Fibroblast of lung (primary cell): ENCODE measurements around the gene WDR87. TPM values are rescaled to one million over a fixed set of nuclear protein-coding genes. Genes with fewer than 3 reads are reported as not detected.

ENCODE experiments used
- DNase-seq, 2 donors: peaks; one replicate each; pipeline versions ENCODE4 v3.0.0 to v3.0.0-alpha.2; 2010; ENCODE audit warnings: low read depth in 2 of 2
- H2AFZ ChIP-seq: 2 replicates; pipeline ENCODE4 v1.5.1; 2012; ENCODE audit warnings: low read length, control low read depth, inconsistent platforms
- H3K27ac ChIP-seq: 2 replicates; pipeline ENCODE4 v1.5.1; 2011; ENCODE audit warnings: low read length, control low read depth; ENCODE audit not compliant: insufficient read depth
- H3K27me3 ChIP-seq: 2 replicates; pipeline ENCODE4 v1.5.1; 2011; ENCODE audit warnings: mild to moderate bottlenecking, low read length; ENCODE audit not compliant: control insufficient read depth, insufficient read depth
- H3K36me3 ChIP-seq: 2 replicates; pipeline ENCODE4 v1.5.1; 2011; ENCODE audit warnings: low read length; ENCODE audit not compliant: control insufficient read depth, insufficient read depth
- H3K4me1 ChIP-seq: 2 replicates; pipeline ENCODE4 v1.5.1; 2011; ENCODE audit warnings: low read length; ENCODE audit not compliant: control insufficient read depth, insufficient read depth; ENCODE audit errors: extremely low read depth
- H3K4me2 ChIP-seq: 2 replicates; pipeline ENCODE4 v1.5.1; 2011; ENCODE audit warnings: low read length, control low read depth; ENCODE audit not compliant: insufficient read depth; ENCODE audit errors: extremely low read depth
- H3K4me3 ChIP-seq, 4 experiments: fragments of 200-600 bp in 1 of 4; sonication (generic) in 1 of 4; replicated peaks in 1 of 4; 2 replicates each; pipeline ENCODE4 v1.5.1; 2011 to 2016; ENCODE audit warnings: low read length in 4 of 4, low read depth in 3 of 4, mild to moderate bottlenecking in 3 of 4, control low read depth in 2 of 4, inconsistent platforms in 1 of 4, mixed read lengths in 1 of 4; ENCODE audit not compliant: insufficient read depth in 1 of 4; ENCODE audit errors: control extremely low read depth in 1 of 4
- H3K79me2 ChIP-seq: 2 replicates; pipeline ENCODE4 v1.5.1; 2012; ENCODE audit warnings: mild to moderate bottlenecking, low read length, inconsistent platforms; ENCODE audit not compliant: control insufficient read depth, insufficient read depth
- H3K9ac ChIP-seq: 2 replicates; pipeline ENCODE4 v1.5.1; 2011; ENCODE audit warnings: mild to moderate bottlenecking, low read length, control low read depth; ENCODE audit not compliant: insufficient read depth
- H3K9me3 ChIP-seq: 2 replicates; pipeline ENCODE4 v1.5.1; 2012; ENCODE audit warnings: low read depth, low read length; ENCODE audit not compliant: control insufficient read depth, insufficient read depth
- H4K20me1 ChIP-seq: 2 replicates; pipeline ENCODE4 v1.5.1; 2011; ENCODE audit warnings: low read length; ENCODE audit not compliant: control insufficient read depth, insufficient read depth; ENCODE audit errors: extremely low read depth
- EZH2 ChIP-seq: IDR thresholded peaks from 2 replicates; pipeline ENCODE4 v1.5.1; 2012; ENCODE audit warnings: low read length, control low read depth, mild to moderate bottlenecking; ENCODE audit errors: missing control alignments
- polyA plus RNA-seq, 2 donors: library from polyadenylated mRNA; depleted of rRNA in 1 of 2; stranded (reverse) in 1 of 2; unstranded in 1 of 2; fragments of >200 nt; gene quantifications; 2 replicates each; pipeline ENCODE4 v1.2.1, GENCODE V29; 2011 to 2012; ENCODE audit warnings: missing spikeins in 1 of 2
- total RNA-seq: library from RNA; depleted of rRNA; stranded (reverse); fragments of >200 nt; gene quantifications from 2 replicates; pipeline ENCODE4 v1.2.1, GENCODE V29; 2014
- TF ChIP-seq, protein P1 (sequence below), 2 donors: IDR thresholded peaks in 1 of 2; conservative IDR thresholded peaks in 1 of 2; 1 replicate in 1 of 2; 2 replicates in 1 of 2; pipeline ENCODE4 v1.5.1; 2011 to 2012; ENCODE audit warnings: low read length in 2 of 2, control low read depth in 1 of 2, inconsistent platforms in 1 of 2, low read depth in 1 of 2, mild to moderate bottlenecking in 1 of 2

The WDR87 gene
- total and polyA plus RNA-seq, 2 donors (not counting 1 experiment from before 2014, with no cell fraction given) = not detected

- Histone ChIP-seq H3K36me3 (no peaks in the 10 kb centered on the region), H3K9ac (no peak overlapping the region), H3K79me2 (peaks cover 3% of the 10 kb centered on the region), H3K27me3 (no peaks in the 10 kb centered on the region), H2AFZ (no peak overlapping the region), H3K4me3 (no peak overlapping the region), H3K4me2 (no peak overlapping the region), H4K20me1 (no peaks in the 10 kb centered on the region), H3K9me3 (no peaks in the 10 kb centered on the region), H3K27ac (no peak overlapping the region), H3K4me1 (no peaks in the 10 kb centered on the region)
- DNase-seq = peak; percentile 54 to 75
- TF ChIP-seq EZH2 = no peak
- TF ChIP-seq, protein P1, sequence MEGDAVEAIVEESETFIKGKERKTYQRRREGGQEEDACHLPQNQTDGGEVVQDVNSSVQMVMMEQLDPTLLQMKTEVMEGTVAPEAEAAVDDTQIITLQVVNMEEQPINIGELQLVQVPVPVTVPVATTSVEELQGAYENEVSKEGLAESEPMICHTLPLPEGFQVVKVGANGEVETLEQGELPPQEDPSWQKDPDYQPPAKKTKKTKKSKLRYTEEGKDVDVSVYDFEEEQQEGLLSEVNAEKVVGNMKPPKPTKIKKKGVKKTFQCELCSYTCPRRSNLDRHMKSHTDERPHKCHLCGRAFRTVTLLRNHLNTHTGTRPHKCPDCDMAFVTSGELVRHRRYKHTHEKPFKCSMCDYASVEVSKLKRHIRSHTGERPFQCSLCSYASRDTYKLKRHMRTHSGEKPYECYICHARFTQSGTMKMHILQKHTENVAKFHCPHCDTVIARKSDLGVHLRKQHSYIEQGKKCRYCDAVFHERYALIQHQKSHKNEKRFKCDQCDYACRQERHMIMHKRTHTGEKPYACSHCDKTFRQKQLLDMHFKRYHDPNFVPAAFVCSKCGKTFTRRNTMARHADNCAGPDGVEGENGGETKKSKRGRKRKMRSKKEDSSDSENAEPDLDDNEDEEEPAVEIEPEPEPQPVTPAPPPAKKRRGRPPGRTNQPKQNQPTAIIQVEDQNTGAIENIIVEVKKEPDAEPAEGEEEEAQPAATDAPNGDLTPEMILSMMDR (conservative IDR thresholded peaks at IDR 0.05 in 1 of 2, IDR thresholded peaks at IDR 0.05 in 1 of 2; ENCODE audit: low read depth in 1 of 2, low read length in 2 of 2) = peak; percentile 78 to 81
Measured at GRCh38 chr19:37902668-37903067, 3.7 kb downstream of the WDR87 start.

DNA sequence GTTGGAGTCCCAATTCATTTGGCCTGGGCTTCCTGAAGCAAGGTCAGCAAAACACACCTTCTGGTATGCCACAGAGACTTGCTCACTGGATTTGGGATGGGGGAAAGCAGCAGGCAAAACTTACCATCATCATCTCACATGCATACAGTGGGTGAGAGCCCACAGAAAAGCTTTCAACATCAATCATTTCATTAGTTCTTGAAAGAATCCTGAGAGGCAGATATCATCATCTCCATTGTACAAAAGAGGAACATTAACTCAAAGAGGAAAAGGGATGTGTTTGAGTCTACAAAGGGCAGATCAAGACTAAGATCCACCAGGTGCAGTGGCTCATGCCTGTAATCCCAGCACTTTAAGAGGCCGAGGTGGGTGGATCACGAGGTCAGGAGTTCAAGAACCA is 6.4 kb downstream of the WDR87 start:
- H3K4me3 ChIP-seq = no peak overlapping the region
- H3K9me3 ChIP-seq = no peaks in the 10 kb centered on the region
- H3K4me2 ChIP-seq = no peak overlapping the region
- H3K79me2 ChIP-seq = no peaks in the 10 kb centered on the region
- H3K27me3 ChIP-seq = no peaks in the 10 kb centered on the region
- no peaks in the 10 kb centered on the region for H4K20me1 ChIP-seq
- TF ChIP-seq, protein P1 (conservative IDR thresholded peaks at IDR 0.05 in 1 of 2, IDR thresholded peaks at IDR 0.05 in 1 of 2; ENCODE audit: low read depth in 1 of 2, low read length in 2 of 2) = no peak
- no peak for TF ChIP-seq EZH2
- no peak overlapping the region for H2AFZ ChIP-seq
- DNase-seq = no peak
- H3K4me1 ChIP-seq = no peaks in the 10 kb centered on the region
- H3K36me3 ChIP-seq = no peaks in the 10 kb centered on the region
- H3K27ac ChIP-seq = no peak overlapping the region
- no peak overlapping the region for H3K9ac ChIP-seq

- no peak overlapping the region for H3K9ac ChIP-seq
- no peaks in the 10 kb centered on the region for H3K79me2 ChIP-seq
- H3K9me3 ChIP-seq = no peaks in the 10 kb centered on the region
- TF ChIP-seq, protein P1 (conservative IDR thresholded peaks at IDR 0.05 in 1 of 2, IDR thresholded peaks at IDR 0.05 in 1 of 2; ENCODE audit: low read depth in 1 of 2, low read length in 2 of 2) = no peak
- TF ChIP-seq EZH2 = no peak
- no peak overlapping the region for H2AFZ ChIP-seq
- H3K36me3 ChIP-seq = no peaks in the 10 kb centered on the region
- H3K4me2 ChIP-seq = no peak overlapping the region
- H3K27me3 ChIP-seq = no peaks in the 10 kb centered on the region
- H3K4me1 ChIP-seq = no peaks in the 10 kb centered on the region
- DNase-seq = no peak
- H3K27ac ChIP-seq = no peak overlapping the region
- no peaks in the 10 kb centered on the region for H4K20me1 ChIP-seq
- no peak overlapping the region for H3K4me3 ChIP-seq
Measured at GRCh38 chr19:37899453-37899852, 6.9 kb downstream of the WDR87 start.
